ENCODE data around the gene CENPN.

CENPN gene

GRCh38 chr16:80981103-80981502 lies 25.9 kb upstream of the CENPN start:
- Histone ChIP-seq H3K27me3 (ENCODE audit: control insufficient read depth, insufficient read depth, low read length) (no peaks in the 10 kb centered on the region), H3K9ac (ENCODE audit: low read length) (no peak overlapping the region), H3K27ac (ENCODE audit: low read depth, low read length) (no peak overlapping the region), H3K4me3 (ENCODE audit: low read length) (no peak overlapping the region), H3K4me1 (ENCODE audit: control insufficient read depth, insufficient read depth, low read length) (no peaks in the 10 kb centered on the region), H3K36me3 (ENCODE audit: control insufficient read depth, insufficient read depth, low read length) (no peaks in the 10 kb centered on the region)

GRCh38 chr16:80982646-80983045 lies 24.4 kb upstream of the CENPN start:
- Histone ChIP-seq H3K9ac (ENCODE audit: low read length) (no peak overlapping the region), H3K36me3 (ENCODE audit: control insufficient read depth, insufficient read depth, low read length) (no peaks in the 10 kb centered on the region), H3K4me3 (ENCODE audit: low read length) (no peak overlapping the region), H3K27me3 (ENCODE audit: control insufficient read depth, insufficient read depth, low read length) (no peaks in the 10 kb centered on the region), H3K4me1 (ENCODE audit: control insufficient read depth, insufficient read depth, low read length) (no peaks in the 10 kb centered on the region), H3K27ac (ENCODE audit: low read depth, low read length) (no peak overlapping the region)

DNA sequence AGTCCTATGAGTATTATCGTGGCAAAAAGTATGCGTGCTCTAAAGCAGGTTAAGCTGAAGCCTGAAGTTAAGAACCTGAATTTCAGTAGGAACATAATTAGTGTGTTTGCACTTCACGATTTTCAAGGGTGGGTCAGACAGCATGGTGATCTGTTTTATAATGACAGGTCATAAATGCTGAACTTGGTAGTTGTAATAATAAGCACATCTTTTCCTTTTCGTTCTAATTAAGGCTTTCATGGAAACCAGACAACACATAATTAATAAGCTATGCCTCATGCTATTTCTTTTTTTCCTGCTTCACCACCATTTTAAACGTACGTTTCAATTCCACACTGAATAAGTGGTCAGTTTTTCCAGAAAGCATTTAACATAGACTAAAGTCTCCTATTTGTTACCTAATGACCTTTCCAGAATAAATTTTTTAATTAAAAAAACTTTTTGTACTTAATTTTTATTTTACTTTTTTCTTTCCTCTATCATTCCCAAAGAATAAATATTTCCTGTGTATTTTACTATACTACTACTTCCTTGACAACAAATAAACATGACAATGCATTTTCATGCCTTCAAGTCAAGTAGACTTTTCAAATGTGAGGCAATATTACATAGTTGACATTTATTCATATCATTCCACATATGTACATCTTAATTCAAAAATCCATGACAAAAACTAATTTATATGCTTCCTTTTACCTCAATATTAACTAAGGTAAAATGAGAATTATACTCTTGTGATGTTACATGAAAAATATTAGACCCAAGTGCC lies 22.7 kb upstream of the CENPN start:
- Histone ChIP-seq H3K27ac (ENCODE audit: low read depth, low read length) (no peak overlapping the region), H3K27me3 (ENCODE audit: control insufficient read depth, insufficient read depth, low read length) (no peaks in the 10 kb centered on the region), H3K36me3 (ENCODE audit: control insufficient read depth, insufficient read depth, low read length) (no peaks in the 10 kb centered on the region), H3K4me3 (ENCODE audit: low read length) (no peak overlapping the region), H3K4me1 (ENCODE audit: control insufficient read depth, insufficient read depth, low read length) (no peaks in the 10 kb centered on the region), H3K9ac (ENCODE audit: low read length) (no peak overlapping the region)

GRCh38 chr16:80985611-80986010 lies 21.4 kb upstream of the CENPN start:
- no peak overlapping the region for H3K9ac ChIP-seq (ENCODE audit: low read length)
- H3K4me3 ChIP-seq (ENCODE audit: low read length): no peak overlapping the region
- no peak overlapping the region for H3K27ac ChIP-seq (ENCODE audit: low read depth, low read length)
- no peaks in the 10 kb centered on the region for H3K4me1 ChIP-seq (ENCODE audit: control insufficient read depth, insufficient read depth, low read length)
- H3K36me3 ChIP-seq (ENCODE audit: control insufficient read depth, insufficient read depth, low read length): no peaks in the 10 kb centered on the region
- H3K27me3 ChIP-seq (ENCODE audit: control insufficient read depth, insufficient read depth, low read length): no peaks in the 10 kb centered on the region

DNA sequence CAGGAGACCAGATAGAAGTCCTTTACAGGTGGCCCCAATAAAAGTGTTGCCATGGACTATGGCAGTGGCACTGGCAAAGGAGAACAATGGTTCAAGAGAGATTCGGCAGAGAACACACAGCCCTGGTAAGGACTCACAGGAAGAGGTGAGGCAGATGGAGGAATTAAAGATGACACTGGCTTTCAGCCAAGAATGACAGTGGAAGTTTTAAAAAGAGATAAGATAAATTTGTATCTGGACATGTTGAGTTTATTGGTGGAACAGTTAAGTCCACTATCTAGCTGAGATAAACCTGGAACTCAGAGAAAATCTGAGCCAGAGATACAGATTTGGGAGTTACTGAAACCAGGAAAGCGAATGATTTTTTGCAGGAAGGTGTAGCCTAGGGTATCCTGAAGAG lies 20.5 kb upstream of the CENPN start:
- no peak overlapping the region for H3K4me3 ChIP-seq (ENCODE audit: low read length)
- no peak overlapping the region for H3K9ac ChIP-seq (ENCODE audit: low read length)
- H3K4me1 ChIP-seq (ENCODE audit: control insufficient read depth, insufficient read depth, low read length): no peaks in the 10 kb centered on the region
- H3K27me3 ChIP-seq (ENCODE audit: control insufficient read depth, insufficient read depth, low read length): no peaks in the 10 kb centered on the region
- H3K36me3 ChIP-seq (ENCODE audit: control insufficient read depth, insufficient read depth, low read length): peaks cover 3% of the 10 kb centered on the region
- H3K27ac ChIP-seq (ENCODE audit: low read depth, low read length): no peak overlapping the region

DNA sequence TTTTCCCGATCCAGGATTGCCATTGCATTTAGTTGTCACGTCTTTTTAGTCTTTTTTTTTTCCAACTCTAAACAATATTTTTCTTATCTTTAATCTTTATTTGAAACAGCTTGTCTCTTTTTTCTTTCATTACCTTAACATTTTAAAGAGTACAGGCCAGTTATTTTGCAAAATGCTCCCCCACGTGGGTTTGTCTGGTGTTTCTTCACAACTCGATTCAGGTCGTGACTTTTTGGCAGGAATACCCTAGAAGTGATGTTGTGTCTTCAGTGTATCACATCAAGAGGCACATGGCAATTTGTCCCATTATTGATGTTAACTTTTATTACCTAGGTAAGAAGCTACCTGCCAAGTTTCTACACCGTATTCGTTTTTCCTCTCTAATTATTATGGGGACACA lies 18.3 kb upstream of the CENPN start:
- no peaks in the 10 kb centered on the region for H3K4me1 ChIP-seq (ENCODE audit: control insufficient read depth, insufficient read depth, low read length)
- H3K4me3 ChIP-seq (ENCODE audit: low read length): no peak overlapping the region
- H3K27ac ChIP-seq (ENCODE audit: low read depth, low read length): no peak overlapping the region
- peaks cover 3% of the 10 kb centered on the region for H3K36me3 ChIP-seq (ENCODE audit: control insufficient read depth, insufficient read depth, low read length)
- no peaks in the 10 kb centered on the region for H3K27me3 ChIP-seq (ENCODE audit: control insufficient read depth, insufficient read depth, low read length)
- H3K9ac ChIP-seq (ENCODE audit: low read length): no peak overlapping the region

- H3K9ac ChIP-seq (ENCODE audit: low read length): no peak overlapping the region
- H3K27me3 ChIP-seq (ENCODE audit: control insufficient read depth, insufficient read depth, low read length): no peaks in the 10 kb centered on the region
- H3K4me3 ChIP-seq (ENCODE audit: low read length): no peak overlapping the region
- H3K4me1 ChIP-seq (ENCODE audit: control insufficient read depth, insufficient read depth, low read length): no peaks in the 10 kb centered on the region
- H3K36me3 ChIP-seq (ENCODE audit: control insufficient read depth, insufficient read depth, low read length): peaks cover 3% of the 10 kb centered on the region
- H3K27ac ChIP-seq (ENCODE audit: low read depth, low read length): no peak overlapping the region
These were observed 17.2 kb upstream of the CENPN start for GRCh38 chr16:80989801-80990200.

GRCh38 chr16:80990577-80990976 lies 16.4 kb upstream of the CENPN start:
- Histone ChIP-seq H3K27me3 (ENCODE audit: control insufficient read depth, insufficient read depth, low read length) (no peaks in the 10 kb centered on the region), H3K9ac (ENCODE audit: low read length) (no peak overlapping the region), H3K4me3 (ENCODE audit: low read length) (no peak overlapping the region), H3K4me1 (ENCODE audit: control insufficient read depth, insufficient read depth, low read length) (no peaks in the 10 kb centered on the region), H3K27ac (ENCODE audit: low read depth, low read length) (no peak overlapping the region), H3K36me3 (ENCODE audit: control insufficient read depth, insufficient read depth, low read length) (peaks cover 3% of the 10 kb centered on the region)

- H3K27me3 ChIP-seq (ENCODE audit: control insufficient read depth, insufficient read depth, low read length): no peaks in the 10 kb centered on the region
- peaks cover 3% of the 10 kb centered on the region for H3K36me3 ChIP-seq (ENCODE audit: control insufficient read depth, insufficient read depth, low read length)
- no peak overlapping the region for H3K9ac ChIP-seq (ENCODE audit: low read length)
- no peak overlapping the region for H3K4me3 ChIP-seq (ENCODE audit: low read length)
- no peaks in the 10 kb centered on the region for H3K4me1 ChIP-seq (ENCODE audit: control insufficient read depth, insufficient read depth, low read length)
- H3K27ac ChIP-seq (ENCODE audit: low read depth, low read length): no peak overlapping the region
These were observed 16.0 kb upstream of the CENPN start for GRCh38 chr16:80990978-80991377.

- Histone ChIP-seq H3K4me1 (ENCODE audit: control insufficient read depth, insufficient read depth, low read length) (no peaks in the 10 kb centered on the region), H3K36me3 (ENCODE audit: control insufficient read depth, insufficient read depth, low read length) (peaks cover 3% of the 10 kb centered on the region), H3K9ac (ENCODE audit: low read length) (no peak overlapping the region), H3K27me3 (ENCODE audit: control insufficient read depth, insufficient read depth, low read length) (no peaks in the 10 kb centered on the region), H3K4me3 (ENCODE audit: low read length) (no peak overlapping the region), H3K27ac (ENCODE audit: low read depth, low read length) (no peak overlapping the region)
These were observed 15.1 kb upstream of the CENPN start for GRCh38 chr16:80991792-80992430.

- H3K27ac ChIP-seq (ENCODE audit: low read depth, low read length): no peak overlapping the region
- no peaks in the 10 kb centered on the region for H3K4me1 ChIP-seq (ENCODE audit: control insufficient read depth, insufficient read depth, low read length)
- no peak overlapping the region for H3K9ac ChIP-seq (ENCODE audit: low read length)
- no peak overlapping the region for H3K4me3 ChIP-seq (ENCODE audit: low read length)
- H3K27me3 ChIP-seq (ENCODE audit: control insufficient read depth, insufficient read depth, low read length): no peaks in the 10 kb centered on the region
- H3K36me3 ChIP-seq (ENCODE audit: control insufficient read depth, insufficient read depth, low read length): peaks cover 3% of the 10 kb centered on the region
These were observed 14.2 kb upstream of the CENPN start for GRCh38 chr16:80992676-80993293.

GRCh38 chr16:80993307-80993706 lies 13.7 kb upstream of the CENPN start:
- Histone ChIP-seq H3K4me1 (ENCODE audit: control insufficient read depth, insufficient read depth, low read length) (no peaks in the 10 kb centered on the region), H3K27me3 (ENCODE audit: control insufficient read depth, insufficient read depth, low read length) (no peaks in the 10 kb centered on the region), H3K36me3 (ENCODE audit: control insufficient read depth, insufficient read depth, low read length) (peaks cover 3% of the 10 kb centered on the region), H3K4me3 (ENCODE audit: low read length) (no peak overlapping the region), H3K27ac (ENCODE audit: low read depth, low read length) (no peak overlapping the region), H3K9ac (ENCODE audit: low read length) (no peak overlapping the region)

Measured in rectal smooth muscle tissue (tissue), 1 donor.